WTC11 (cell line): ENCODE data around the gene PPAN. TPM values are rescaled to one million over a fixed set of nuclear protein-coding genes. Genes with fewer than 3 reads are reported as not detected.

Experiments used
- ATAC-seq: fragments of 200-7000 bp; cut with Tn5 transposase; 2 replicates; pipeline ENCODE4 v1.10.0; 2021; ENCODE audit warnings: mild to moderate bottlenecking, moderate library complexity
- CTCF ChIA-PET: fragments of 300-600 bp; sonication (Branson Sonifier 250); formaldehyde crosslinking; loops from one replicate; lab custom pipeline; 2021; ENCODE audit warnings: antibody characterized with exemption; lab: Charles Lee
- POLR2A ChIA-PET: fragments of 350-600 bp; sonication (Branson Sonifier 250); formaldehyde crosslinking; loops from one replicate; lab custom pipeline; 2021; ENCODE audit warnings: antibody characterized with exemption; lab: Charles Lee
- DNase-seq: peaks from one replicate; pipeline ENCODE4 v3.0.0; 2021; ENCODE audit warnings: low spot score
- H3K27ac Mint-ChIP-seq: 2 replicates; pipeline ENCODE4 v1.8.0; 2021; ENCODE audit warnings: mixed read lengths
- H3K27me3 Mint-ChIP-seq: 2 replicates; pipeline ENCODE4 v1.8.0; 2021; ENCODE audit warnings: low read depth, mild to moderate bottlenecking, moderate library complexity, mixed read lengths
- H3K36me3 Mint-ChIP-seq: 2 replicates; pipeline ENCODE4 v1.8.0; 2021; ENCODE audit warnings: mixed read lengths
- H3K4me1 Mint-ChIP-seq: 2 replicates; pipeline ENCODE4 v1.8.0; 2022; ENCODE audit warnings: mixed read lengths
- H3K4me3 Mint-ChIP-seq: 2 replicates; pipeline ENCODE4 v1.8.0; 2021; ENCODE audit warnings: mild to moderate bottlenecking, moderate library complexity, mixed read lengths
- H3K9me3 Mint-ChIP-seq: 2 replicates; pipeline ENCODE4 v1.8.0; 2021; ENCODE audit warnings: mixed read lengths
- GTF2I ChIP-seq: fragments of 250-450 bp; sonication (Bioruptor Pico); conservative IDR thresholded peaks from 2 replicates; pipeline ENCODE4 v1.4.0; 2021; ENCODE audit warnings: mild to moderate bottlenecking
- KAT7 ChIP-seq: sonication (generic); formaldehyde crosslinking; IDR thresholded peaks from 2 replicates; pipeline ENCODE4 v1.8.1; 2023; ENCODE audit warnings: missing genetic modification reagents, mild to moderate bottlenecking, borderline replicate concordance
- NFE2L1 ChIP-seq: sonication (generic); formaldehyde crosslinking; IDR thresholded peaks from 2 replicates; pipeline ENCODE4 v1.8.1; 2023; ENCODE audit warnings: missing genetic modification reagents
- NR2C2 ChIP-seq: sonication (generic); formaldehyde crosslinking; IDR thresholded peaks from 2 replicates; pipeline ENCODE4 v1.8.0; 2022; ENCODE audit warnings: mild to moderate bottlenecking, missing genetic modification reagents
- NR3C1 ChIP-seq: sonication (generic); formaldehyde crosslinking; conservative IDR thresholded peaks from 2 replicates; pipeline ENCODE4 v1.8.1; 2023; ENCODE audit warnings: low read depth, mild to moderate bottlenecking, missing genetic modification reagents
- RELA ChIP-seq: sonication (generic); formaldehyde crosslinking; IDR thresholded peaks from 2 replicates; pipeline ENCODE4 v1.8.1; 2022; ENCODE audit warnings: missing genetic modification reagents, mild to moderate bottlenecking, borderline replicate concordance
- SMAD4 ChIP-seq: sonication (generic); formaldehyde crosslinking; IDR thresholded peaks from 2 replicates; pipeline ENCODE4 v1.8.0; 2022; ENCODE audit warnings: mild to moderate bottlenecking, missing genetic modification reagents
- ZNF263 ChIP-seq: sonication (generic); formaldehyde crosslinking; IDR thresholded peaks from 2 replicates; pipeline ENCODE4 v1.8.1; 2022; ENCODE audit warnings: low read depth, mild to moderate bottlenecking, moderate library complexity, missing genetic modification reagents
- ZNF317 ChIP-seq: sonication (generic); formaldehyde crosslinking; IDR thresholded peaks from 2 replicates; pipeline ENCODE4 v1.8.1; 2023; ENCODE audit warnings: low read depth, mild to moderate bottlenecking, moderate library complexity, missing genetic modification reagents, borderline replicate concordance
- ZNF416 ChIP-seq: fragments of 250-450 bp; sonication (Bioruptor Pico); IDR thresholded peaks from 2 replicates; pipeline ENCODE4 v1.9.0; 2021; ENCODE audit warnings: mild to moderate bottlenecking, inconsistent platforms
- total RNA-seq: library from RNA; stranded (reverse); gene quantifications from 3 replicates; pipeline ENCODE4 v1.2.3, GENCODE V29; 2021
- TF ChIP-seq, protein P1 (sequence below): fragments of 250-450 bp; sonication (Bioruptor Pico); IDR thresholded peaks from 2 replicates; pipeline ENCODE4 v1.9.0; 2021; ENCODE audit warnings: mild to moderate bottlenecking
- TF ChIP-seq, protein P2 (sequence below): sonication (generic); formaldehyde crosslinking; IDR thresholded peaks from 2 replicates; pipeline ENCODE4 v1.8.0; 2022; ENCODE audit warnings: missing genetic modification reagents
- TF ChIP-seq, protein P3 (sequence below): sonication (generic); formaldehyde crosslinking; IDR thresholded peaks from 2 replicates; pipeline ENCODE4 v1.8.1; 2022; ENCODE audit warnings: mild to moderate bottlenecking, moderate library complexity, missing genetic modification reagents
- TF ChIP-seq, protein P4 (sequence below): sonication (generic); formaldehyde crosslinking; IDR thresholded peaks from 2 replicates; pipeline ENCODE4 v1.8.1; 2023; ENCODE audit warnings: mild to moderate bottlenecking, missing genetic modification reagents

Gene PPAN
- total RNA-seq, 1 experiment from 2014 or later: 83.7 TPM

DNA sequence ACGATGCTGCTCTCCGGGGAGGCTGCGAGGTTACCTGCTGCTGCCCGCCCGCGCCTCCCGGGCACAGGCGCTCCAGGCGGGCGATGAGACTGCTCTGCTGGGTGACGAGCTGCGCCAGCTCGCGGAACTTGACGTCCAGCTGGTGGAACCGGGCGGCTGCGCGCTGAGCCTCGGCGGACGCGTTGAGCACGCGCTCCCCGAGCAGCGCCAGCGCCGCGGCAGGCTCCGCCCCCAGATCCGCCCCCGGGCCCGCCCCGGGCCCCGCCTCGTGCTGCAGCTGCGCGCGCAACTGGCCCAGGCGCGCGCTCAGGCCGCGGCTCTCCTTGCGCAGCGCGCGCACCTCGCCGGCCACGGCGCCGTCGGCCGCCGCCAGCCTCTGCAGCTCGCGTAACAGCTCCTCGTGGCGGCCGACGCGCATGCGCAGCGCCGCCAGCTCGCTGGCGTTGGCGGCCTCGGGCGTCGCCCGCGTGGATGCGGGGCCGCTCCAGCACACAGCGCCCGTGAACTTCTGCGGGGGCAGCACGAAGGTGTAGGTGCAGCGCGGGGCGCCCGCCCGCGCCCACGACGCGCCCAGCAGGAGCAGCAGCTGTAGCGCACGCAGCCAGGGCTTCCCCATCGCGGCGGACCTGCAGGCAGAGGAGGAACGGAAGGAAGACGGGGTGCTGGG, 10.1 kb upstream of the PPAN start (continued):
- TF ChIP-seq, protein P1, sequence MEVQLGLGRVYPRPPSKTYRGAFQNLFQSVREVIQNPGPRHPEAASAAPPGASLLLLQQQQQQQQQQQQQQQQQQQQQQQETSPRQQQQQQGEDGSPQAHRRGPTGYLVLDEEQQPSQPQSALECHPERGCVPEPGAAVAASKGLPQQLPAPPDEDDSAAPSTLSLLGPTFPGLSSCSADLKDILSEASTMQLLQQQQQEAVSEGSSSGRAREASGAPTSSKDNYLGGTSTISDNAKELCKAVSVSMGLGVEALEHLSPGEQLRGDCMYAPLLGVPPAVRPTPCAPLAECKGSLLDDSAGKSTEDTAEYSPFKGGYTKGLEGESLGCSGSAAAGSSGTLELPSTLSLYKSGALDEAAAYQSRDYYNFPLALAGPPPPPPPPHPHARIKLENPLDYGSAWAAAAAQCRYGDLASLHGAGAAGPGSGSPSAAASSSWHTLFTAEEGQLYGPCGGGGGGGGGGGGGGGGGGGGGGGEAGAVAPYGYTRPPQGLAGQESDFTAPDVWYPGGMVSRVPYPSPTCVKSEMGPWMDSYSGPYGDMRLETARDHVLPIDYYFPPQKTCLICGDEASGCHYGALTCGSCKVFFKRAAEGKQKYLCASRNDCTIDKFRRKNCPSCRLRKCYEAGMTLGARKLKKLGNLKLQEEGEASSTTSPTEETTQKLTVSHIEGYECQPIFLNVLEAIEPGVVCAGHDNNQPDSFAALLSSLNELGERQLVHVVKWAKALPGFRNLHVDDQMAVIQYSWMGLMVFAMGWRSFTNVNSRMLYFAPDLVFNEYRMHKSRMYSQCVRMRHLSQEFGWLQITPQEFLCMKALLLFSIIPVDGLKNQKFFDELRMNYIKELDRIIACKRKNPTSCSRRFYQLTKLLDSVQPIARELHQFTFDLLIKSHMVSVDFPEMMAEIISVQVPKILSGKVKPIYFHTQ (CRISPR knock-in tag): no peak
- no peak for TF ChIP-seq NR2C2

DNA sequence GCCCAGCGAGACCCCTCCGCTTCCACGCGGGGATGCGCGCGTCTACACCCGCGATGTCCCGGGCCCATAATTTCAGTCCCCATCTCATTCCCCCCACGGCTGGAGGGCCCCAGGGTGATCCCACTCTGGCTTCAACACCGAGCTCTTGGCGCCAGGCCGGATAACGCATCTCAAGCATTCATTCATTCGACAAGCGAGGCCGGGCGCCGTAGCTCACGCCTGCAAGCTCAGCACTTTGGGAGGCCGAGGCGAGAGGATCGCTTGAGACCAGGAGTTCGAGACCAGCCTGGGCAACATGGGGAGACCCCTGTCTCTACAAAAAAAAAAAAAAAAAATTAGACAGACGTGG, 9.6 kb upstream of the PPAN start:
- Mint-ChIP-seq H3K9me3 (no peaks in the 10 kb centered on the region), H3K4me1 (peaks cover 2% of the 10 kb centered on the region; the same call in 1 of the 2 replicates), H3K4me3 (peak overlapping the region; percentile 42), H3K36me3 (peaks cover 7% of the 10 kb centered on the region), H3K27ac (no peak overlapping the region), H3K27me3 (peaks cover 62% of the 10 kb centered on the region)
- CTCF ChIA-PET: interaction anchor here (0.5 to 3.0 kb wide), 14 partner anchors 10 to 1598 kb away, joined by 3 to 23 read pairs (median 6); partner anchors contain the start of gene PPAN
- no peak for TF ChIP-seq ZNF416
- TF ChIP-seq, protein P2, sequence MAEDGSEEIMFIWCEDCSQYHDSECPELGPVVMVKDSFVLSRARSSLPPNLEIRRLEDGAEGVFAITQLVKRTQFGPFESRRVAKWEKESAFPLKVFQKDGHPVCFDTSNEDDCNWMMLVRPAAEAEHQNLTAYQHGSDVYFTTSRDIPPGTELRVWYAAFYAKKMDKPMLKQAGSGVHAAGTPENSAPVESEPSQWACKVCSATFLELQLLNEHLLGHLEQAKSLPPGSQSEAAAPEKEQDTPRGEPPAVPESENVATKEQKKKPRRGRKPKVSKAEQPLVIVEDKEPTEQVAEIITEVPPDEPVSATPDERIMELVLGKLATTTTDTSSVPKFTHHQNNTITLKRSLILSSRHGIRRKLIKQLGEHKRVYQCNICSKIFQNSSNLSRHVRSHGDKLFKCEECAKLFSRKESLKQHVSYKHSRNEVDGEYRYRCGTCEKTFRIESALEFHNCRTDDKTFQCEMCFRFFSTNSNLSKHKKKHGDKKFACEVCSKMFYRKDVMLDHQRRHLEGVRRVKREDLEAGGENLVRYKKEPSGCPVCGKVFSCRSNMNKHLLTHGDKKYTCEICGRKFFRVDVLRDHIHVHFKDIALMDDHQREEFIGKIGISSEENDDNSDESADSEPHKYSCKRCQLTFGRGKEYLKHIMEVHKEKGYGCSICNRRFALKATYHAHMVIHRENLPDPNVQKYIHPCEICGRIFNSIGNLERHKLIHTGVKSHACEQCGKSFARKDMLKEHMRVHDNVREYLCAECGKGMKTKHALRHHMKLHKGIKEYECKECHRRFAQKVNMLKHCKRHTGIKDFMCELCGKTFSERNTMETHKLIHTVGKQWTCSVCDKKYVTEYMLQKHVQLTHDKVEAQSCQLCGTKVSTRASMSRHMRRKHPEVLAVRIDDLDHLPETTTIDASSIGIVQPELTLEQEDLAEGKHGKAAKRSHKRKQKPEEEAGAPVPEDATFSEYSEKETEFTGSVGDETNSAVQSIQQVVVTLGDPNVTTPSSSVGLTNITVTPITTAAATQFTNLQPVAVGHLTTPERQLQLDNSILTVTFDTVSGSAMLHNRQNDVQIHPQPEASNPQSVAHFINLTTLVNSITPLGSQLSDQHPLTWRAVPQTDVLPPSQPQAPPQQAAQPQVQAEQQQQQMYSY: no peak
- no peak for TF ChIP-seq NFE2L1 (CRISPR knock-in tag)
- peak; percentile 8; the same call in 1 of the 2 replicates for TF ChIP-seq RELA
- 0 out of 2 replicates have a peak, but pooled peaks have one; percentile 24 for TF ChIP-seq ZNF263 (CRISPR knock-in tag)
- no peak for TF ChIP-seq NR3C1 (CRISPR knock-in tag)
- TF ChIP-seq SMAD4 (CRISPR knock-in tag): no peak
- TF ChIP-seq KAT7 (CRISPR knock-in tag): 0 out of 2 replicates have a peak, but pooled peaks have one; percentile 9
- TF ChIP-seq, protein P3, sequence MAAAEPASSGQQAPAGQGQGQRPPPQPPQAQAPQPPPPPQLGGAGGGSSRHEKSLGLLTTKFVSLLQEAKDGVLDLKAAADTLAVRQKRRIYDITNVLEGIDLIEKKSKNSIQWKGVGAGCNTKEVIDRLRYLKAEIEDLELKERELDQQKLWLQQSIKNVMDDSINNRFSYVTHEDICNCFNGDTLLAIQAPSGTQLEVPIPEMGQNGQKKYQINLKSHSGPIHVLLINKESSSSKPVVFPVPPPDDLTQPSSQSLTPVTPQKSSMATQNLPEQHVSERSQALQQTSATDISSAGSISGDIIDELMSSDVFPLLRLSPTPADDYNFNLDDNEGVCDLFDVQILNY (CRISPR knock-in tag): no peak
- no peak for TF ChIP-seq ZNF317
- TF ChIP-seq, protein P4, sequence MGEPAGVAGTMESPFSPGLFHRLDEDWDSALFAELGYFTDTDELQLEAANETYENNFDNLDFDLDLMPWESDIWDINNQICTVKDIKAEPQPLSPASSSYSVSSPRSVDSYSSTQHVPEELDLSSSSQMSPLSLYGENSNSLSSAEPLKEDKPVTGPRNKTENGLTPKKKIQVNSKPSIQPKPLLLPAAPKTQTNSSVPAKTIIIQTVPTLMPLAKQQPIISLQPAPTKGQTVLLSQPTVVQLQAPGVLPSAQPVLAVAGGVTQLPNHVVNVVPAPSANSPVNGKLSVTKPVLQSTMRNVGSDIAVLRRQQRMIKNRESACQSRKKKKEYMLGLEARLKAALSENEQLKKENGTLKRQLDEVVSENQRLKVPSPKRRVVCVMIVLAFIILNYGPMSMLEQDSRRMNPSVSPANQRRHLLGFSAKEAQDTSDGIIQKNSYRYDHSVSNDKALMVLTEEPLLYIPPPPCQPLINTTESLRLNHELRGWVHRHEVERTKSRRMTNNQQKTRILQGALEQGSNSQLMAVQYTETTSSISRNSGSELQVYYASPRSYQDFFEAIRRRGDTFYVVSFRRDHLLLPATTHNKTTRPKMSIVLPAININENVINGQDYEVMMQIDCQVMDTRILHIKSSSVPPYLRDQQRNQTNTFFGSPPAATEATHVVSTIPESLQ (CRISPR knock-in tag): no peak
- TF ChIP-seq GTF2I (CRISPR knock-in tag): no peak
- DNase-seq (no peak), ATAC-seq (no peak)
- POLR2A ChIA-PET: interaction anchor here (0.7 to 1.4 kb wide), 4 partner anchors 9 to 279 kb away, joined by 3 to 9 read pairs (median 4); partner anchors contain the start of gene PPAN
